Urothelium cell line (cell line): Measurements from ENCODE around the gene LASP1.

Experiments used
- DNase-seq: peaks from one replicate; pipeline ENCODE4 v3.0.0; 2011; ENCODE audit warnings: low spot score, mixed read lengths
- FAIRE-seq: peaks from 2 replicates; lab custom pipeline; 2011; peaks lifted over from hg19 to GRCh38; lab: Jason Lieb, UNC

Gene LASP1

DNA sequence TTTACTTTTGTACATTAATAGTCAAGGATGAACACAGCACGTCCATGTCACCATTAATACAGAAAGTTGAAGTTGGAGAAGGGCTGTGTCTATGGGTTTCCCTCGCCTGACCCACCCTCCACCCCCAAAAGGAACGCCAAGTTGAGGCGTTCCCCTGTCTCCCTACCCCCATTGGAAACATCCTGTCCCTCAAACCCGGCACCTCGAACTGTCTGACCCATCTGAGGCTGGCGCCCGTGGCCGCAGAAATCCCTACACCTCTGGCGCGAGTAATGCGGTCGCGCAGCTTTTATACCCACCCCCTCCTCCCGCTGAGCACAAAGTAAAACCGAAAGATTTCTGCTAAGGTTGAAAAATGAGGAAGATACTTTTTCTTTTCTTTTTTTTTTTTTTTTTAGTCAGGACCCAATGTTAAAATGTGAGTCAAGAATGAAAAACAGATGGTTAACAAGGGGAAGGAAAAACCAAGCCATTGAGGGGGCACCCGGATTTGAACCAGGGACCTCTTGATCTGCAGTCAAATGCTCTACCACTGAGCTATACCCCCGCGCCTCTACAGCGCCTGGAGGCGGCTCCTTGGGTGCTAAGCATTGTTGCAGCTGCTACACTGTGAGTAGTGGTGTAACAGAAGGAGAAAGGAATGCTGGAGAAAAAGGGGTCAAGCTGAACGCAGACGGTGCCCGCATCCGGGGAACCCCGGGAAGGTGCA, 887 bp upstream of the LASP1 start:
- peak; percentile 23 for FAIRE-seq
- DNase-seq: peak; percentile 78

DNA sequence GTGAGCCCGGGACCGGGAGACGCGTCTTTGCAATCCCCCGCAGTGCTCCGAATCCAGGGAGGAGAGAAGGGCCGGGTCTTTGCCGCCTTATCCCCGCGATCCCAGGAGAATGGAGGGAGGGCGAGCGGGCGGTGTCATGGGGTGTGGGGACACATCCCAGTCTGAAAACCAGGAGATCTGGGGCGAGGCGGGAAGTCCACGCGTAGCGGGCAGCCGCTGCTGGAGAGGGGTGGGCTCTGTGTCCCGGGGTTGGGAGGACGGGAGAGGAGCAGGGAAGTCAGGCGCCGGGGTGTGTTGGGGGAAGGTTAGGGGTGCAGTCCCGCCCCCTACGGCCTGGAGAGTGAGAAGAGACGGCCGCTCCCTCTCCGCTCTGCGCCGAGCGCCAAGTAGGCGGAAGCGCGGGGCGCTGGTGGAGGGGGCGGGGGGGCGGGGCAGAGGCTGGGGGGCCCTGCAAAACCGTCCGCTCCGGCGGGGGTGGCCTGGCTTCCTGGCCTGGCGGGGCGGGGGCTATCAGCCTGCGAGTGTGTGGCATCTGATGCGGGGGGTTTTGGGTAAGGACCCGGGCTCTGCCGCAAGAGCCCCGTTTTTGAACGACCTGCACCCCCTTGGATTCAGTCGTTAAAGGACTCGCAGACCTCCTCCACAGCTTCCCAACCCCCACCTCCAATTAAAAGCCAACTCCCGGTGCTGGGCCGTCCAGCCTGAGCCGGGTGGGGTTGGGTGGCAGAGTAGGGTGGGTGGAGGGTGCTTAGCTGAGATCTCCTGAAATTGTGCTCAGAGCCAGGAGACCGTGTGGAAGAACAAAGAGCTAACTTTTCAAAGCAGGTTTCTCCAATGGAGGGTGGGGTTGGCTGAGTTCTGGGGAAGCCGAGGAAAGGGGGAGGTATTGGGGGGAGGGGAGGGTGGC, 654 bp downstream of the LASP1 start:
- FAIRE-seq: no peak
- DNase-seq: peak; percentile 64

DNA sequence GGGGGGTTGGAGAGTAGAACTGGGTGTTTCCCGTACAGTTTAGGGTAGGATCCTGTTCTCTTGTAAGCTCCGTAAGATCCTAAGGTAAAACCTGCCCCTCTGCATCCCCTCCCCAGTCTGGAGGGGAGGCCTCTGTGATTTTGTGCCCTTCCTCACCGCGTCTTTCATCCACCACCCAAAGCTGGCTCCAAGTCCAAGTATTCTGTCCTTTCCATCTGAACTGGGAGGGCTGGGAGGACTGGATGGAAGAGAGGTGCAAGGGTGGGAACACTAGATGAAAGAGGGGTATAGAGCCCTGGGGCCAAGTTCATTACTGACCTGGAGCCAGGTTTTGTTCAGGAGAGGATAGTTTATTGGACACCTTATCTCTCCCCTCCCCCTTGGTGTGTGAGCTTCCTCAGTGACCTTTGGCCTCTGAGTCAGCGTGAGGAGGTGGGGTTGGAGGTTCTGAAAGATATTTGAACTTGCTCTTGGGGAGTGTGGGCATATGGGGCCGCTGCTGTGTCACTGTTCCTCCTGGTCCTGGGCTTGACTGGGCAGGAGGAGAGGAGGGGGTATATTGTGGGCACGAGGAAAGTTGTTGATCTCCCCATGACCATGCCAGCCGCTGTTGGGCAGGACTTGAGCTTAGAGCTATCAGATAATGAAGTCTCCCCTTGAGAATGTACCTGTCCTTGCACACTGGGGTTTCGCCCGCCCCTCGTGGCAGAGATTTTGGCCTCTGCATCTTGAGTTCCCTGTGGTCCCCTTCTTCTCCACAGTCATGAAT, 1.6 kb downstream of the LASP1 start:
- DNase-seq: peak; percentile 77
- peak; percentile 13 for FAIRE-seq

DNA sequence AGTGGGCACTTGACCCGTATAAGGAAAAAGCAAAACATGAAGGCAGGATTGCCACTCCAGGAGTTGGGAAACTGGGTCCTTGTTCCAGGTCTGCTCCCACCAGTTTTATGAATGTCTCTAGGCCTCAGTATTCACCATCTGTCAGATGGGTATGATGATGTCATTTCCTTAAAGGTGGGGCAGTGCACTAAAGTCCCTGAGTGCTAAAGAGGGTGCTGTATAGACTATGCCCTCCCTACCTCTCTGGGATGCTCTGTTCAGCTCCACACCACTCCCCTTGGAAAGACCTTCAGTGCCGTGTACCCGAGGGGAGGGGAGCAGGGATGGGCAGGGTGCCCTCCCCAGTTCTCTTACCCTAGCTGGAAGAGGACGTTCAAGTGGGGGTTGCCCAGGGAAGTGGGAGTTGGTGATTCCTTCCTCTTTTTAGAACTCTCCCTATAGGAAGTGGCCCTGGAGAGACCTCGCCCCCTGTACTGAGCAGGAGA, 2.2 kb downstream of the LASP1 start:
- FAIRE-seq (no peak), DNase-seq (no peak)

DNA sequence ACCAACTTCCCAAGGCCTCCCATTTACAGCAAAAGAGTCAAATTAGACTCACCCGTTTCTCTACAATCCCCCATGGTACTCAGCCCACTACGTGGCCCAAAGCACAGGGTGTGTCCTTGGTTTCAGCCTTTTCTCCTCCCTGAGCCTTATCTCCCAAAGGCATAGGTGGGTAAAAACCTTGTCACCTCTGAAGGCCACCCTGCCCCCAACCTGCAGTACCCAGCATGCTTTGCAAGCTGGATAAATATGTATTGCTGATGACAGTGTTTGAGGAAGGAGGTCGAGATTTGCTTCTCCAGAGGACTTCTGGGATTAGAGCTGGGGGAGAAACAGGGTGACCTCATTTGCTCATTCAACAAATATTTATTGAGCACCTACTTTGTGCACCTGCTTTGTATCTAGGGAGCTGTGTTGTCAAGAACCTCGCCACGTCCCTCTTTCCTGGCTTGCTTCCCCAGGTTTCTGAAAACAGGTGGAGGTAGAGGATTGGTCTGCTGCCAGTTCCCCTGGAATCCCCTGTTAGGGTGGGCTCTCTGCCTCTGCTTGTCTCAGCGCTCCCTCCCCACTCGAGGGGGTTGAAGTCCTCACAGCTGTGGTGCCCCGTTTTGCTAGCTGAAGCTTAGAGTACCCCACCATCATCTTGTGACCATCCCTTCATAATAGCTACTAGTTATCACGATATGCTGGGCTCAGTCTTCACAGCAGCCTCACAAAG, 3.0 kb downstream of the LASP1 start:
- no peak for FAIRE-seq
- DNase-seq: no peak

DNA sequence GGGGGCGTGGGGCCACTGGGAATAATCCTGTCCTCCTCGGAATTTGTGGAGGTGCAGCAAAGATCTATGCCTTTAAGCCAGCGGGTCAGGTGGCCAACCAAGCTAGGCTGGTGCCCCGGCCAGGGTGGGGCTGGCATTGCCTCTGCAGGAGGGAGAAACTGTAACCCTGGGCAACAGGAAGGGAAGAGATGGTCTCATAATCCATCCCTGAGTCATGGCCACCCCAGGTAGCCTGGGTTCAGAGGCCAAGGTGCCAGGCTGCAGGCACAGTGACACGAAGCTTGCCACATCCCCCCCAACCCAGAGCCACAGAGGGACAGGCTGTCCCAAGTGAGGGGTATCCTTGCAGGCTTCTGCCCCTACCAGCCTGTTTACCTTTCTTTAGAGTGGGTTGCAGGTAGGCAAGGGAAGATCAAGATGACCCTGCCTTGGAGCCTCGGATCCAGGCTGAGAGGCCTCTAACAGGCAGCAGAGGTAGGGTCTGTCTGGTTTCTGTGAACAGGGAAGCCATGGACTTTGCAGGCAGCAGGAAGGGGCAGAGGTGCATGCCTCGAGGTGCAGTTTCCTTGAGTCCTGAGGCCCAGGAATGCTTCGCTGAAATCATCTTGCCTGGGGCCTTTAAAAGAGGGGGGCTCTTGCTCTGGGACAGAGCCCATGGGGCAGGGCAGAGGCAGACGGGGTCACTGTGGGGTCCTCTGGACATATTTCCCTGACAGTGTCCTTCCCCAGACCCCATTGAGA, 4.0 kb downstream of the LASP1 start:
- no peak for DNase-seq
- FAIRE-seq: no peak

DNA sequence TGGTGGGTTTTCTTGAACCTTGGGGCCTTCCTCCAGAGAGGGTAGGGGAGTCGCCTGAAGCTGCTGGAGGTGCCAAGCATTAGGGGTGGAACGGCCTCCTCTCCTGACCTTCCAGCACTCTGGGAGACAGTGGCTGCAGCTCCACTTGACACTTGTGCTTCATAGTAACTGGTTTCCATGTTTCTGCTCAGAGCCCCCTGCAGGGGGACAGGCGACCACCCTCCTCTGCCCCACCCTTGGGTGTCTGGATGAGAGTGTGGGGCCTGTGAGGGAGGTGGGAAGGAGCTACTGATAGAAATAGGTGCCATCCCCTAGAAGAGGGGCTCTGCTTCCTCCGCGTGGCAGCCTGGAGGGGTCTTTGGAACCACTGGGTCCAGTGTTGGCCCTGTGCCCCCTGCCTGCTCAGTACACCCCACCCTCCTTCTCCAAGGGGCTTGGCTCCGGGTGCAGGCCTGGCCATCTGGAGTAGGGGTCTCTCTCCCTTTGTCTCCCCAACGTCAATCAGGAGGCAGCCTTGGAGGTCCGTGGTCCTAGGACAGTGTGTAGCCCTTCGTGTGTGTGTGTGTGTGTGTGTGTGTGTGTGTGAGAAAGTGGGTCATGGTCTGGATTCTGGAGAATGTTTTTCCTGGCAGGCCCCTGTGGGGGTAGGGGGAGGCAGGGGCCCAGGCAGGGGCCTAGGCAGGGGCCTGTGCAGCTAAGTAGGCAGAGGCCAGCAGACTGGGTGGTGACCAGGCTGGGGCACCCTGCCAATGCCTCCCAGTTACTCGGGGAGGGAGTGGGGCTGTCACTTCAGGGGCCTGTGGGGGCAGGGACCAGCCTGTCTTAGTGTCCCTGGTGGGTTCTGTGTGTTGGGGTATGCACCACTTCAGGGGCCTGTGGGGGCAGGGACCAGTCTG, 4.9 kb downstream of the LASP1 start:
- DNase-seq: no peak
- no peak for FAIRE-seq

DNA sequence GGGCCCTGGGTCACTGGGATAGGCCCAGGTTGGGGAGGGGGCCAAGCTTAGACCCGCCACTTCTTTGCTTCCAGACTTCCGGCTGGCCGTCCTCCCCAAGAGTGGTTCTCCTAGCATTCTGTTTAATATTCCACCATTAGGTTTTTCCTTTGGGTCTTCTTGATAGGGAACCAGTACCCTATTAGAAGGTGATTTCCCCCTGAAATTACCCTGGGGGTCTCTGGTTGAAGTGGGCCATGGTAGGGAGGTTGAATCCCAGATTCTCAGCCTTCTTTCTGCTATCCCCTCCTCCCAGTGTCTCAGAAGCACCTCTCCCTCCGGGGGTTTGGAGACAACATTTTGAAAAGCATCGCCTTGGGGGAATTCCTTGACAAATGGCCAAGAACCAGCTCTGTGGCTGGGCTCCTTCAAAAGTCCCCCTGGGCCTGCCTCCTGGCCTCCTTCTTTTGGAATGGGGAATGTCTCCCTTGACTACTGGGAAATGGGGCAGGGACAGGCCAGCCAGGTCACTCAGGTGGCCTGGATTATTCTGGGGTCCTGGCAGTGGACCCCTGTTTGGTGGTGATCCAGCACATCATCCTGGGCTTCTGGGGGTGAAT, 5.7 kb downstream of the LASP1 start:
- DNase-seq: no peak
- FAIRE-seq: no peak

DNA sequence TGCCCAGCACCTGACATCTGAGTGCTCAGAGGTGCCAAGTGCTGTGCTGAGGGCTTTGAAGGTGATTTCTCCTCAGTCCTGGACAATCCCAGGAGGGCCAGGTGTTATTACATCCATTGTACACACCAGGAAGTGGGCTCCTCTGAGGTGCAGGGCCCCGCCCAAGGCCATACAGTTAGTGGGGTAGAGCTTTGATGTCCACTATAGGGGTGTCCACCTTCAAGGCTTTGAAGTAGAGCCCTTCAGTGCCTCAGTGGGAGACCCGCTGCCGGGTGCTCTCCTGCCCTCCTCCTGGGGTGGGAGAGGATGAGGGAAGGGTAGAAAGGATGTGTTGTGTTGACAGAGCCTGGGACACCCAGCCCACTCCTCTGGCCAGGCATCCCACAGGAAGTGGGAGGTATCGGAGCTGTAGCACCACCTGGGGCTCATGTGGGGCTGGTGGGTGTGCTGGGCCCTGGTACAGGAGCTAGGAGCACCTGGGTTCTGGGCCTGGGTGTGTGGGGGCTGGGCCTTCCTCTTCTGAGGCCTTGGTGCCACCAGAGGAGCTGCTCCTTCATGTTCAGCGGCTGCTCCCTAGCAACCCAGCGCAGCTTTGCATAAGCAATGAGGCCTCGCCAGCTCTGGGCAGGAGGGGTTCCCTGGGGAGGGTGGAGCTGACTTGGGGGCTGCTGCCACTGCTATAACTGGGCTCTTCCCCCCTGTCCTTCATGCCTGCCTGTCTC, 7.4 kb downstream of the LASP1 start:
- DNase-seq: no peak

DNA sequence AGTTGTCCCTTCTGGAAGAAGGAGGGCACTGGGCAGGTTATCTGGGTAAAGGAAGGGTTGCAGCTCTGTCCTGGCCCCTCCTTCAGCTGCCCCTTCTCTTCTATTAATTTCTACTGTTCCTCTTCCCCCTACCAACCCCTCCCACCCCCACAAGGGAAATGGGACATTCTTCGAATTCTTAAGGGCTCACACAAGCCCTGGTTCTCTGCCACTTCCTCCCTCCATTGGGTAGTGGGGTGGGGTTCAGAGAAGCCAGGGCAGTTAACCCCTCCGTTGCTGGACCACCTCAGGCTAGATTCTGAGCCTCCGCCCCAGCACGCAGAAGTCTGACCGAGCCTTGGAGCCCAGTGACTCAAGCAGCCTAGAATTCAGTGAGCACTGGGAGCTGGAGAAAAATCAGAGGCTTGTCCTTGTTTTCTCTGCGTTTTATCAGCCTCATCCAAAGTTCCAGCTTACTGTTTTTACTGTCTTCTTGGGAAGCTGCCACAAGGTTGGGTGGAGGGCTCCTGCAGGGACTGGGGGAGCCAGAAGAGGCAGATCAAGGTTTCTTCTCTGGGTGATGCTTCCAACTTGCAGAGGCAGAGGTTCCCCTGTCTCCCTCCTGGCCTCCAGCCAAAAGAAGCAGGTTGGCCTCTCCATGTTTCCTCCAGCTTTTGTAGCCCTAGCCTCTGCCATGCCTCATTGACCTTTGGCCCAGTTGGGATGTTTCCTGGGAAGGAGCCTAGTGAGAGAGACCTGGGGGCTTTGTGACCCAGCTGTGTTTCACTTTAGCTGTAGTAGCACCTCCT, 10.2 kb downstream of the LASP1 start:
- peak; percentile 93 for DNase-seq
- FAIRE-seq: peak; percentile 58

More for the DNA sequence above, 7.4 kb downstream of the LASP1 start:
- no peak for FAIRE-seq

DNA sequence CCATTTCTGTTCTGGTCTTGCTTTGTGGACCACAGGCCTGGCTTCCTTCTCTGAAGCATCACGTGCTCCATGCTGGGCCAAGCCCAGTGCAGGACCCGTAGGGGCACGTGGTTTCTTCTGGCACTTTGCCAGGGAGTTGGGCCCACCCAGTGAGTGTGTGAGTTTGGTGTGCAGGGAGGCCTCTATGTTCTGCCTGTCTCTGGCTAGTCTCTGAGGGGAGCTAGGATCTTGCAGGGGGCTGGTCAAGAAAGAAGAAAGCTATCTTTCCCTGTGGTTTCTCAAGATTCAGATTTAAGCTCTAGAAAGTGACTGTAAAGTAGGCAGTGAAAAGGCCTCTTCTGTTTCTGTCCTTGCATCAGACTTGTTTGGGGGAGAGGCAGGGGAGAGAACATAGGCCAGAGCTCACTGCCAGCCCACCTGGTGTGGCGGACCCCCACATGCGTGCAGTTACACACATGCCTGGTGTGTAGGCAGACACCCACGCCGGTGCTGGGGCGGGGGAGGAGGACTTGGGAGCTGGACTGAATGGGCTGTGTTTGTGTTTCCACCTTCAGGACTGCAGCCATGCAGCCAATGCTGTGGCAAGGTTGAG, 11.8 kb downstream of the LASP1 start:
- DNase-seq: peak; percentile 64

DNA sequence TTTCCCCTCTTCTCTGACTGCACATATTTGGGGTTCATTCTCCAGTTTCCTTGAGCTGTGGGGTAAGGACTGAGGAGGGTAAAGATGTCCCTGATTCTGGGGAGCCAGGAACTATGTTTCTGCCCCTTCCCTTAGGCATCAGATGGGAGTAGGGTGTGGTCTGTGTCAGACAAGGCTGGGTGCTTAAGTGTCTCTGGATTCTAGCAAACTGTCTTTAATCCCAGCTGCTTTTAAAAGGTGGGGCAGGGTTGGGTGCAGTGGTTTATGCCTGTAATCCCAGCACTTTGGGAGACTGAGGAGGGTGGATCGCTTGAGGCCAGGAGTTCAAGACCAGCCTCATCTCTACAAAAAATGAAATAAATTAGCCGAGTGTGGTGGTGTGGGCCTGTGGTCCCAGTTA, 13.0 kb downstream of the LASP1 start:
- no peak for DNase-seq
- FAIRE-seq: no peak

More for the DNA sequence above, 11.8 kb downstream of the LASP1 start:
- FAIRE-seq: no peak

DNA sequence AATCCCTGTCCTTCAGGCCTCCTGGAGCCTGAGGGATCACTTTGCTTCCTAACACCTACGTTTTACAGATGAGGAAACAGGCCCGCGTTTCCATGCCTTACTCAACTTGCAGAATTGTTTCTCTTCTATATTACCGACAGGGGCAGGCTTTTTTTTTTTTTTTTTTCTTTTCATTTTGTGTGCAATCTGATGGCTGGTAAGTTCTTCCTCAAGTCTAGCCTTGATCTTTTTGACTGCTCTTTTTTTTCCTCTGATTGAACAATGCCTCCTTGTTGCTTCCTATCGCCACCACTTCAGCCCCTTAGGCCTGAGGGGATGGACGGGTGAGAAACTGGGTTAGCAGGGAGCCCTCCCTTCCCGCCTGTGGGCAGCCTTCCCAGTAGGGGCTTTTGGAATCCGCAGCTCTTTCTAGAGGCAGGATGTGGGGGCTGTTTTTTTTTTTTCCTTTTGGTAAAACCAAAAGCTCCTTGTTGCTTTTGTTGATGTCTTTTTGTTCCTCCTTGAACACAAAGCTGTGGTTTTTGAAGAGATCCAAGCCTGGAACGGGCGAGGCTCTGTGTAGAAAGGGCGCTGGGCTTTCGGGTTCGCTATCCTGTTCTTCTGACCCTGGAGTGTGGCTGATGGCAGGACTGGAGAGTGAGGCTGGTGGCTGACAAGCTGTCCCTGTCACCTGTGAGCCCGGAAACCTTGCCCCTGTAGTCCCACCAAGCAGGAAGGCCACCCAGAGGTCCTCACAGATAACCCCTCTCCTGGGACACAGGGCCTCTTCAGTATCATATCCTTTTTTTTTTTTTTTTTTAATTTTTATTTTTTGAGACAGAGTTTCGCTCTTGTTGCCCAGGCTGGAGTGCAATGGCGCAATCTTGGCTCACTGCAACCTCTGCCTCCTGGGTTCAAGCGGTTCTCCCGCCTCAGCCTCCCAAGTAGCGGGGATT, 14.0 kb downstream of the LASP1 start:
- FAIRE-seq (no peak), DNase-seq (no peak)

DNA sequence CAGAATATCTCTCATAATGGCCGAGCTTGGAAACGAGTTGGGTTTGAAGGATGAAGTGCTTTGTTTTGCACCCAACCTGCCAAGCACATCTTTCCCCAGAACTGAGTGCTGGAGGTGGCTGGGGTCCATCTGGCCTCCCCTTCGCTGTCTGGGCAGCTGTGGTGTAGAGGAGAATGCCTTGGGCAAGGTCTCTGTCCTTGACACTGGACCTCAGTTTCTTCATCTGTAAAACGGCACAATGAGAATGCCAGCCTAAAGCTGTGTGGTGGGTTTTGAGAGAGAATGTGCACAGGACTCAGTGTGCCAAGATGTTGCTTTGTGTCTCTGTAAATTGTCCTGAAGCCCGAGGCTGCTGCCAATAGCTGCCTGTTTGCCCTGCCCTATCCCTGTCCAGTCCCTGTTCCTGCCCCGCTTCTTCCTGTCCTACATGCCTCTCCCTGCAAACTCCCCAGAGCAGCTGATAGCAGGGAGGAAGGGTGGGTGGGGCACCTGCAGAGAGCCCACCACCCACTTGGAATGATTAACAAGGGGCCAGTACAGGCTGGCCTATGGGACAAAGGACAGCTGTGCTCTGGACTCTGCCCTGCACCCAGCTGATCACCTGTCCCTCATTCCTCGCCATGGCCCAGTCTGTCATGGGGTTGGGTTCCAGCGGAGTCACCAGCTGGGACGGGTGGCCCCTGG, 15.3 kb downstream of the LASP1 start:
- no peak for FAIRE-seq
- no peak for DNase-seq
